Ishikawa (cell line): ENCODE measurements around the gene GRIK2.

Experiments
- EP300 ChIP-seq: IDR thresholded peaks from 2 replicates; pipeline ENCODE4 v1.6.1; 2012; ENCODE audit warnings: borderline replicate concordance
- MAX ChIP-seq: IDR thresholded peaks from 2 replicates; pipeline ENCODE4 v1.6.1; 2012
- RAD21 ChIP-seq: IDR thresholded peaks from 2 replicates; pipeline ENCODE4 v1.6.1; 2012; ENCODE audit warnings: low read depth
- REST ChIP-seq: IDR thresholded peaks from 2 replicates; pipeline ENCODE4 v1.6.1; 2012; ENCODE audit warnings: low read depth, mild to moderate bottlenecking
- TAF1 ChIP-seq: IDR thresholded peaks from 2 replicates; pipeline ENCODE4 v1.6.1; 2012; ENCODE audit warnings: low read depth, mild to moderate bottlenecking
- TEAD4 ChIP-seq: IDR thresholded peaks from 2 replicates; pipeline ENCODE4 v1.6.1; 2012
- USF1 ChIP-seq: IDR thresholded peaks from 2 replicates; pipeline ENCODE4 v1.6.1; 2012
- YY1 ChIP-seq: IDR thresholded peaks from 2 replicates; pipeline ENCODE4 v1.6.1; 2012; ENCODE audit warnings: low read depth

GRCh38 chr6:101537753-101538316 is 144.3 kb downstream of the GRIK2 start:
- TF ChIP-seq TAF1: no peak
- TF ChIP-seq EP300: no peak
- no peak for TF ChIP-seq RAD21
- no peak for TF ChIP-seq REST
- TF ChIP-seq USF1: no peak
- TF ChIP-seq MAX: no peak
- no peak for TF ChIP-seq TEAD4
- no peak for TF ChIP-seq YY1
